K562 (cell line): Measurements from ENCODE around the gene OR51V1. TPM values are rescaled to one million over a fixed set of nuclear protein-coding genes. Genes with fewer than 3 reads are reported as not detected.
A peak's percentile ranks its signal among the peaks of the same experiment; 100 is the strongest.

ENCODE experiments used
- ARID1B ChIP-seq: fragments of 450-650 bp; IDR thresholded peaks from 2 replicates; pipeline ENCODE4 v1.6.1; 2016; ENCODE audit warnings: antibody characterized with exemption, mild to moderate bottlenecking, inconsistent platforms
- ASH1L ChIP-seq: fragments of 450-650 bp; IDR thresholded peaks from 2 replicates; pipeline ENCODE4 v1.6.1; 2018; ENCODE audit warnings: borderline replicate concordance, mild to moderate bottlenecking, low read depth; ENCODE audit not compliant: partially characterized antibody
- BRD9 ChIP-seq: fragments of 450-650 bp; IDR thresholded peaks from 2 replicates; pipeline ENCODE4 v1.6.1; 2018; ENCODE audit warnings: low read depth; ENCODE audit not compliant: partially characterized antibody
- CSDE1 ChIP-seq, 2 experiments: fragments of 450-650 bp; IDR thresholded peaks; 2 replicates each; pipeline ENCODE4 v1.6.1; 2016; ENCODE audit warnings: mild to moderate bottlenecking in 1 of 2
- DNMT1 ChIP-seq: fragments of 450-650 bp; IDR thresholded peaks from 2 replicates; pipeline ENCODE4 v1.6.1; 2016; ENCODE audit warnings: antibody characterized with exemption, mild to moderate bottlenecking
- HIVEP1 ChIP-seq: fragments of 250-450 bp; sonication (Bioruptor Pico); IDR thresholded peaks from 2 replicates; pipeline ENCODE4 v1.4.0; 2020; ENCODE audit warnings: mild to moderate bottlenecking
- HNRNPLL ChIP-seq: fragments of 200-400 bp; formaldehyde crosslinking; IDR thresholded peaks from 2 replicates; pipeline ENCODE4 v1.6.1; 2017; ENCODE audit warnings: low read length, low read depth, mild to moderate bottlenecking; ENCODE audit not compliant: poor library complexity, severe bottlenecking
- HSF4 ChIP-seq: fragments of 250-450 bp; sonication (Bioruptor Pico); IDR thresholded peaks from 2 replicates; pipeline ENCODE4 v2.1.2; 2022; ENCODE audit warnings: mild to moderate bottlenecking, moderate library complexity, borderline replicate concordance
- KAT7 ChIP-seq: sonication (generic); formaldehyde crosslinking; IDR thresholded peaks from 2 replicates; pipeline ENCODE4 v1.8.0; 2022; ENCODE audit warnings: missing genetic modification reagents, mild to moderate bottlenecking, borderline replicate concordance
- KDM1A ChIP-seq, 2 experiments: fragments of 450-650 bp; IDR thresholded peaks; 2 replicates each; pipeline ENCODE4 v1.6.1; 2016; ENCODE audit warnings: mild to moderate bottlenecking in 2 of 2
- KLF1 ChIP-seq: fragments of 450-650 bp; IDR thresholded peaks from 2 replicates; pipeline ENCODE4 v1.6.1; 2016; ENCODE audit warnings: missing genetic modification characterization, missing compliant biosample characterization
- MAFF ChIP-seq: IDR thresholded peaks from 2 replicates; pipeline ENCODE4 v1.6.1; 2012; ENCODE audit warnings: low read length, improper control_type of control experiment
- MEF2A ChIP-seq: IDR thresholded peaks from 2 replicates; pipeline ENCODE4 v1.6.1; 2011; ENCODE audit warnings: low read depth, mild to moderate bottlenecking, low read length, moderate library complexity; ENCODE audit not compliant: control insufficient read depth
- NCOA1 ChIP-seq: fragments of 450-650 bp; IDR thresholded peaks from 2 replicates; pipeline ENCODE4 v1.6.1; 2016; ENCODE audit warnings: low read depth
- NFE2L1 ChIP-seq: fragments of 450-650 bp; IDR thresholded peaks from 2 replicates; pipeline ENCODE4 v1.6.1; 2016; ENCODE audit warnings: missing genetic modification characterization, low read depth, mild to moderate bottlenecking, missing compliant biosample characterization, moderate library complexity, borderline replicate concordance
- NFXL1 ChIP-seq: fragments of 450-650 bp; formaldehyde crosslinking; IDR thresholded peaks from 2 replicates; pipeline ENCODE4 v1.4.0; 2021; ENCODE audit warnings: mild to moderate bottlenecking
- NRF1 ChIP-seq, 2 experiments: fragments of 450-650 bp; IDR thresholded peaks in 1 of 2; conservative IDR thresholded peaks in 1 of 2; 2 replicates each; pipeline ENCODE4 v1.6.1; 2014; ENCODE audit warnings: mild to moderate bottlenecking in 2 of 2
- PHB ChIP-seq: fragments of 250-450 bp; sonication (Bioruptor Pico); IDR thresholded peaks from 2 replicates; pipeline ENCODE4 v1.5.0; 2021
- PHF8 ChIP-seq: fragments of 200-600 bp; sonication (generic); IDR thresholded peaks from 2 replicates; pipeline ENCODE4 v1.6.1; 2012; ENCODE audit warnings: mixed run types, mild to moderate bottlenecking, inconsistent platforms, low read length, moderate library complexity, borderline replicate concordance
- SIX5 ChIP-seq, 2 experiments: IDR thresholded peaks; 2 replicates each; pipeline ENCODE4 v1.6.1; 2011; ENCODE audit warnings: low read length in 2 of 2, borderline replicate concordance in 1 of 2, low read depth in 1 of 2, mild to moderate bottlenecking in 1 of 2, moderate library complexity in 1 of 2; ENCODE audit not compliant: insufficient read depth in 1 of 2
- SMARCC2 ChIP-seq: fragments of 450-650 bp; IDR thresholded peaks from 2 replicates; pipeline ENCODE4 v1.6.1; 2017; ENCODE audit warnings: antibody characterized with exemption, moderate library complexity, mild to moderate bottlenecking, low read depth
- SUPT5H ChIP-seq: fragments of 450-650 bp; IDR thresholded peaks from 2 replicates; pipeline ENCODE4 v1.6.1; 2016
- TAL1 ChIP-seq: fragments of 450-650 bp; IDR thresholded peaks from 2 replicates; pipeline ENCODE4 v1.6.1; 2016; ENCODE audit warnings: mild to moderate bottlenecking
- ZBED1 ChIP-seq: IDR thresholded peaks from 2 replicates; pipeline ENCODE4 v1.6.1; 2014
- ZBTB17 ChIP-seq: fragments of 450-650 bp; formaldehyde crosslinking; IDR thresholded peaks from 2 replicates; pipeline ENCODE4 v1.4.0; 2020; ENCODE audit warnings: mild to moderate bottlenecking
- ZFP36 ChIP-seq: fragments of 150-350 bp; IDR thresholded peaks from 2 replicates; pipeline ENCODE4 v1.6.1; 2018; ENCODE audit warnings: low read length, low read depth; ENCODE audit not compliant: partially characterized antibody
- ZNF143 ChIP-seq: sonication (generic); formaldehyde crosslinking; IDR thresholded peaks from 2 replicates; pipeline ENCODE4 v1.9.0; 2022; ENCODE audit warnings: mild to moderate bottlenecking, missing genetic modification reagents
- ZNF217 ChIP-seq: sonication (generic); formaldehyde crosslinking; IDR thresholded peaks from 2 replicates; pipeline ENCODE4 v1.8.0; 2022; ENCODE audit warnings: mild to moderate bottlenecking, missing genetic modification reagents
- ZNF263 ChIP-seq: sonication (generic); formaldehyde crosslinking; IDR thresholded peaks from 2 replicates; pipeline ENCODE4 v1.8.0; 2022; ENCODE audit warnings: mild to moderate bottlenecking, missing genetic modification reagents, borderline replicate concordance
- ZNF551 ChIP-seq: fragments of 250-450 bp; sonication (Bioruptor Pico); IDR thresholded peaks from 2 replicates; pipeline ENCODE4 v1.5.0; 2021; ENCODE audit warnings: mild to moderate bottlenecking, moderate library complexity
- ZNF699 ChIP-seq: fragments of 250-450 bp; sonication (Bioruptor Pico); IDR thresholded peaks from 2 replicates; pipeline ENCODE4 v1.8.0; 2021; ENCODE audit warnings: mild to moderate bottlenecking, moderate library complexity; ENCODE audit not compliant: insufficient replicate concordance
- ZNF717 ChIP-seq: fragments of 250-450 bp; sonication (Bioruptor Pico); IDR thresholded peaks from 2 replicates; pipeline ENCODE4 v1.5.0; 2021
- ZZZ3 ChIP-seq: fragments of 450-650 bp; IDR thresholded peaks from 2 replicates; pipeline ENCODE4 v1.6.1; 2016; ENCODE audit warnings: antibody characterized with exemption, mild to moderate bottlenecking, moderate library complexity
- polyA plus RNA-seq, 8 experiments: library from polyadenylated mRNA; depleted of rRNA in 4 of 8; stranded (reverse) in 5 of 8; unstranded in 3 of 8; fragments of >200 nt; fragmentation: Nextera tagmentation in 2 of 8; fragmentation: Illumina TruSeq in 1 of 8; extraction: Ambion mirVana in 2 of 8; extraction: Trizol in 1 of 8; gene quantifications; 2 replicates each; pipeline versions ENCODE4 v1.2.1 to v1.2.3, GENCODE V29; 2011 to 2014; ENCODE audit warnings: inconsistent platforms in 1 of 8, missing spikeins in 1 of 8
- total RNA-seq, 7 experiments: library from RNA; depleted of rRNA in 6 of 7; stranded (reverse); fragments of >200 nt in 6 of 7; fragmentation: Illumina TruSeq in 2 of 7; extraction: Trizol in 2 of 7; gene quantifications; 2 replicates each; pipeline versions ENCODE4 v1.2.1 to v1.2.3, GENCODE V29; 2011 to 2021; ENCODE audit warnings: low replicate concordance in 1 of 7
- TF ChIP-seq, protein P1 (sequence below): fragments of 450-650 bp; conservative IDR thresholded peaks from 2 replicates; pipeline ENCODE4 v1.6.1; 2016; ENCODE audit warnings: missing genetic modification characterization, low read depth, mild to moderate bottlenecking, control low read depth, missing compliant biosample characterization

Gene OR51V1
- total and polyA plus RNA-seq, 9 of the 15 experiments (the other 6 are each of a cell fraction or from before 2014, with no cell fraction given) = not detected

DNA sequence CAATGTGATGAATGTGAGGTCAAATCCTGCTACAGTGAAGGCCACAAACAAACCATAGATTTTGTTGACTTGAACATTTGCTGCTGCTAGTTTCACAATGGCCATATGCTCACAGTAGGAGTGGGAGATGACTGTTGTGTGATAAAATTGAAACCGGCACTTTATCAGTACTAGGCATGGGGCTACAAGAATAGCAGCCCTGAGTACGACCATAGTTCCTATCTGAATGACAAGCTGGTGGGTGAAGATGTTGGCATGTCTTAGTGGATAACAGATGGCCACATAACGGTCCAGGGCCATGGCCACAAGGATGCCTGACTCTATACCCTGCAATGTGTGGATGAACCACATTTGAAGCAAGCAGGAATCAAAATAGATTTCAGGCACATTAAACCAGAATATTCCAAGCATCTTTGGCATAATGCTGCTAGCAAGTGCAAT lies 48.7 kb downstream of the OR51V1 start (continued):
- no peak for TF ChIP-seq CSDE1 (IDR thresholded peaks at IDR 0.05)
- no peak for TF ChIP-seq DNMT1
- no peak for TF ChIP-seq ASH1L
- no peak for TF ChIP-seq NFE2L1
- TF ChIP-seq ZNF217 (CRISPR knock-in tag) = no peak
- TF ChIP-seq ZNF263 = no peak; the same call in 1 of the 2 replicates
- TF ChIP-seq SMARCC2 = 0 out of 2 replicates have a peak, but pooled peaks have one; percentile 50
- no peak for TF ChIP-seq ZNF717 (CRISPR knock-in tag)
- no peak for TF ChIP-seq HNRNPLL
- peak; percentile 84; the same call in 1 of the 2 replicates for TF ChIP-seq NCOA1
- no peak for TF ChIP-seq ZBED1
- no peak for TF ChIP-seq ZNF699
- no peak for TF ChIP-seq NRF1 (conservative IDR thresholded peaks at IDR 0.05 in 1 of 2, IDR thresholded peaks at IDR 0.05 in 1 of 2)
- TF ChIP-seq PHB (CRISPR knock-in tag) = no peak
- no peak for TF ChIP-seq ZZZ3
- TF ChIP-seq TAL1 = peak; percentile 96
- TF ChIP-seq KAT7 (CRISPR knock-in tag) = no peak
- TF ChIP-seq ZNF551 (CRISPR knock-in tag) = no peak
- no peak for TF ChIP-seq HSF4 (CRISPR knock-in tag)
- TF ChIP-seq ZBTB17 = 0 out of 2 replicates have a peak, but pooled peaks have one; percentile 64
- no peak for TF ChIP-seq NFXL1
- peak; percentile 91 to 94 for TF ChIP-seq KDM1A (IDR thresholded peaks at IDR 0.05)
- TF ChIP-seq, protein P1, sequence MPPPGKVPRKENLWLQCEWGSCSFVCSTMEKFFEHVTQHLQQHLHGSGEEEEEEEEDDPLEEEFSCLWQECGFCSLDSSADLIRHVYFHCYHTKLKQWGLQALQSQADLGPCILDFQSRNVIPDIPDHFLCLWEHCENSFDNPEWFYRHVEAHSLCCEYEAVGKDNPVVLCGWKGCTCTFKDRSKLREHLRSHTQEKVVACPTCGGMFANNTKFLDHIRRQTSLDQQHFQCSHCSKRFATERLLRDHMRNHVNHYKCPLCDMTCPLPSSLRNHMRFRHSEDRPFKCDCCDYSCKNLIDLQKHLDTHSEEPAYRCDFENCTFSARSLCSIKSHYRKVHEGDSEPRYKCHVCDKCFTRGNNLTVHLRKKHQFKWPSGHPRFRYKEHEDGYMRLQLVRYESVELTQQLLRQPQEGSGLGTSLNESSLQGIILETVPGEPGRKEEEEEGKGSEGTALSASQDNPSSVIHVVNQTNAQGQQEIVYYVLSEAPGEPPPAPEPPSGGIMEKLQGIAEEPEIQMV (tag) = no peak
- TF ChIP-seq BRD9 = no peak
- peak; percentile 85 for TF ChIP-seq MEF2A
- TF ChIP-seq KLF1 = no peak
- TF ChIP-seq SUPT5H = no peak
- no peak for TF ChIP-seq HIVEP1 (CRISPR knock-in tag)
- no peak for TF ChIP-seq SIX5 (IDR thresholded peaks at IDR 0.05; ENCODE audit: borderline replicate concordance in 1 of 2, insufficient read depth in 1 of 2, low read depth in 1 of 2, low read length in 2 of 2)
- no peak for TF ChIP-seq PHF8
- TF ChIP-seq ZFP36 = no peak
- no peak; the same call in 1 of the 2 replicates for TF ChIP-seq MAFF
- peak; percentile 97 for TF ChIP-seq ARID1B
- no peak for TF ChIP-seq ZNF143 (CRISPR knock-in tag)
